Tibial nerve (tissue), 4 donors: ENCODE results near the gene CNN1. TPM values are rescaled to one million over a fixed set of nuclear protein-coding genes. Genes with fewer than 3 reads are reported as not detected.

ENCODE experiments used
- DNase-seq, 2 donors: peaks; one replicate each; pipeline ENCODE4 v3.0.0-alpha.2; 2019; ENCODE audit warnings: low spot score in 2 of 2
- H3K27ac ChIP-seq, 4 donors: fragments of 200-600 bp; sonication (generic) in 3 of 4; one replicate each; pipeline ENCODE4 v1.5.1; 2017 to 2019; ENCODE audit warnings: mild to moderate bottlenecking in 1 of 4
- H3K27me3 ChIP-seq, 2 donors: fragments of 200-600 bp; sonication (generic) in 1 of 2; one replicate each; pipeline versions ENCODE4 v1.5.1 to v1.6.0; 2017 to 2019
- H3K36me3 ChIP-seq, 3 donors: fragments of 200-600 bp; sonication (generic); one replicate each; pipeline ENCODE4 v1.5.1; 2018 to 2019
- H3K4me1 ChIP-seq, 4 donors: fragments of 200-600 bp; sonication (generic) in 3 of 4; one replicate each; pipeline ENCODE4 v1.5.1; 2017 to 2019
- H3K4me3 ChIP-seq, 4 donors: fragments of 200-600 bp; sonication (generic) in 3 of 4; one replicate each; pipeline ENCODE4 v1.5.1; 2017 to 2019; ENCODE audit warnings: mild to moderate bottlenecking in 1 of 4, moderate library complexity in 1 of 4
- H3K9me3 ChIP-seq, 4 donors: fragments of 200-600 bp; sonication (generic) in 3 of 4; one replicate each; pipeline ENCODE4 v1.5.1; 2017 to 2019
- EP300 ChIP-seq, 2 donors: sonication (generic); formaldehyde crosslinking; IDR thresholded peaks; one replicate each; pipeline ENCODE4 v1.6.1; 2017; ENCODE audit warnings: antibody characterized with exemption in 2 of 2, mild to moderate bottlenecking in 1 of 2
- POLR2A ChIP-seq, 2 donors: fragments of 450-650 bp; IDR thresholded peaks; one replicate each; pipeline ENCODE4 v1.6.1; 2017; ENCODE audit warnings: antibody characterized with exemption in 2 of 2, mild to moderate bottlenecking in 2 of 2, moderate library complexity in 2 of 2
- WGBS, 2 donors: methylation state at CpG; one replicate each; pipeline ENCODE4 v1.1.5; 2018; 5-methylcytosine and 5-hydroxymethylcytosine counted together
- total RNA-seq, 4 donors: library from RNA; depleted of rRNA; stranded (reverse); fragments of >200 nt; gene quantifications; one replicate each; pipeline ENCODE4 v1.1.0, GENCODE V29; 2016
- TF ChIP-seq, protein P1 (sequence below), 5 experiments: fragments of 200-600 bp in 3 of 5; fragments of 450-650 bp in 2 of 5; sonication (generic) in 3 of 5; IDR thresholded peaks; one replicate each; pipeline ENCODE4 v1.5.1; 2016 to 2019; ENCODE audit warnings: antibody characterized with exemption in 5 of 5, mild to moderate bottlenecking in 3 of 5, moderate library complexity in 2 of 5

Gene CNN1
- total RNA-seq, 4 donors from 2014 or later = 21.3 to 43.3 (median 27.3) TPM

DNA sequence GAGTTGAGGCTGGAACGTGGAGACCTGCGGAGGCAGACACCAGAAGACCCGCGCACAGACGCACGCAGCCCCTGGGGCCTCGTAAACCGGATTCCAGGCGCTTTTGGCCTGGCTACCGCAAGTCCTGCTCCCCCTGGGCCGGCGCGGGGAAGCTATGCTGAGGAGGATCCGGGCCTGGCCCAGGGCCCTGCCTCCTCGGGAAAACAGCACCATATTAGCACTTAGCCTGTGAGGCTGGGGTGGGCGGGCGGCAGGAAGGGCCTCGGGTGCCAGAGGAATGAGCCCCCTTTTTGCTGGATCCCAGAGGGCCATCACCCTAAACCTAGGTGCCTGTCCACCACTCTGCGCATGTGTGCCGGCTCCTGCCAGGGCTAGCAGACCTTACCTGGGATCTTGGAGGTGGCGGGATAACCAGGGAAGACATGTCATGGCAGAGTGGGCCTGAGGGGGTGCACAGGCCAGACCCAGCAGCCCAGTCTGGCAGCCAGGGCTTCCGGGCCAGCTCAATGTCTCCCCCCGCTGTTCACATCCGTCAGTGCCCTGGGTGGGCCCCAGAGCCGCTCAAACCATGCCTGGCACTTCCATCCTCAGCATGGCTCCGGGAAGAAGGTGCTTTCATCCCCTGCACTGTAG, 13.1 kb downstream of the CNN1 start:
- no peak overlapping the region for H3K4me3 ChIP-seq
- no peaks in the 10 kb centered on the region for H3K9me3 ChIP-seq
- no peaks in the 10 kb centered on the region for H3K27me3 ChIP-seq
- WGBS, 2 donors = 58 to 81% methylated on average over 23 to 25 of the region's 26 CpGs
- no peak for DNase-seq
- H3K36me3 ChIP-seq = peaks cover 0 to 71% (median 10%) of the 10 kb centered on the region in 3 donors
- H3K27ac ChIP-seq = peak overlapping the region in 3 of 4 donors; percentile 25 to 66 (median 34)
- peaks cover 0 to 16% (median 0%) of the 10 kb centered on the region in 4 donors for H3K4me1 ChIP-seq
- TF ChIP-seq, protein P1, sequence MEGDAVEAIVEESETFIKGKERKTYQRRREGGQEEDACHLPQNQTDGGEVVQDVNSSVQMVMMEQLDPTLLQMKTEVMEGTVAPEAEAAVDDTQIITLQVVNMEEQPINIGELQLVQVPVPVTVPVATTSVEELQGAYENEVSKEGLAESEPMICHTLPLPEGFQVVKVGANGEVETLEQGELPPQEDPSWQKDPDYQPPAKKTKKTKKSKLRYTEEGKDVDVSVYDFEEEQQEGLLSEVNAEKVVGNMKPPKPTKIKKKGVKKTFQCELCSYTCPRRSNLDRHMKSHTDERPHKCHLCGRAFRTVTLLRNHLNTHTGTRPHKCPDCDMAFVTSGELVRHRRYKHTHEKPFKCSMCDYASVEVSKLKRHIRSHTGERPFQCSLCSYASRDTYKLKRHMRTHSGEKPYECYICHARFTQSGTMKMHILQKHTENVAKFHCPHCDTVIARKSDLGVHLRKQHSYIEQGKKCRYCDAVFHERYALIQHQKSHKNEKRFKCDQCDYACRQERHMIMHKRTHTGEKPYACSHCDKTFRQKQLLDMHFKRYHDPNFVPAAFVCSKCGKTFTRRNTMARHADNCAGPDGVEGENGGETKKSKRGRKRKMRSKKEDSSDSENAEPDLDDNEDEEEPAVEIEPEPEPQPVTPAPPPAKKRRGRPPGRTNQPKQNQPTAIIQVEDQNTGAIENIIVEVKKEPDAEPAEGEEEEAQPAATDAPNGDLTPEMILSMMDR (IDR thresholded peaks at IDR 0.05) = no peak
- no peak for TF ChIP-seq POLR2A (IDR thresholded peaks at IDR 0.05)

DNA sequence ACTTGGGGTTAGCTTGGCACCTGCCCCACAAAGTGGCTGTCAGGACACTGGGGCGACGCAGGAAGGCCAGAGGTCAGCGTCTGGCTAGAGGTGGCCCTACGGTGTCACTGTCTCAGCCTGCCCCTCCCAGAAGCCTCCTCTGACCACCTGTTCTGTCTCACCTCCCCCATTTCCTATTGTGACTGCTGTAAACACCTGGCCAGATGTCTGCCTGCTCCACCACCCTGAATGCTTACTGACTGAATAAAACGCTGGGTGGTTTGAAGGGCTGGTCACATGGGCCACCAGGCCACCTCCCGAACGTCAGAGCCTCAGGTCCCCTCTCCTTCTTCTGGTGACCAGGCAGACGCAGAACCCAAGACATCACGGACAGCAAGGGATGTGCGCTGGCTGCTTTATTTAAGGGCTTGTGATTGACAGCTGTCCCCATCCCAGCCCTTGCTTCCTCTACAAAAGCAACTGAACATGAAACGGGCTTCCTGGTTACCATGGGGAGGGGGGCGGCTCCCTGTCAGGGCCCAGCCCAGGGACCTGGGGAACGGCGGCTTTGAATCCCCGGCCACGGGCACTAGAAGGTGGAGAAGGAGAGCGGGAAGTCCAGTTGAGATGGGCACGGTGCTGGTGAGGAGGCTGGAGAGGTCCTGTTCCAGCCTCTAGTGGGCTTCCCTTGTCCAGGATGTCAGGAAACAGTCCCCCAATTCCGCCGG, 14.2 kb downstream of the CNN1 start:
- H3K36me3 ChIP-seq = peaks cover 0 to 71% (median 10%) of the 10 kb centered on the region in 3 donors
- DNase-seq = no peak
- no peak for TF ChIP-seq POLR2A (IDR thresholded peaks at IDR 0.05)
- TF ChIP-seq, protein P1 (IDR thresholded peaks at IDR 0.05) = no peak
- no peak for TF ChIP-seq EP300 (IDR thresholded peaks at IDR 0.05)
- 73% methylated on average over 16 to 17 of the region's 20 CpGs for whole genome bisulfite sequencing, 2 donors
- H3K27ac ChIP-seq = peak overlapping the region in 2 of 4 donors; percentile 25 to 26
- H3K27me3 ChIP-seq = no peaks in the 10 kb centered on the region
- H3K9me3 ChIP-seq = no peaks in the 10 kb centered on the region
- H3K4me3 ChIP-seq = no peak overlapping the region
- H3K4me1 ChIP-seq = peaks cover 0 to 26% (median 2%) of the 10 kb centered on the region in 4 donors

- WGBS, 2 donors = 90 to 93% methylated on average over 12 of the region's 12 CpGs
- no peak overlapping the region for H3K4me3 ChIP-seq
- peaks cover 0 to 36% (median 8%) of the 10 kb centered on the region in 4 donors for H3K4me1 ChIP-seq
- no peak for DNase-seq
- peak overlapping the region in 1 of 4 donors; percentile 56 for H3K27ac ChIP-seq
- H3K36me3 ChIP-seq = peaks cover 0 to 66% (median 10%) of the 10 kb centered on the region in 3 donors
- no peaks in the 10 kb centered on the region for H3K27me3 ChIP-seq
- TF ChIP-seq POLR2A (IDR thresholded peaks at IDR 0.05) = no peak
- no peaks in the 10 kb centered on the region for H3K9me3 ChIP-seq
Observed at GRCh38 chr19:11554160-11554559, 15.5 kb downstream of the CNN1 start.

DNA sequence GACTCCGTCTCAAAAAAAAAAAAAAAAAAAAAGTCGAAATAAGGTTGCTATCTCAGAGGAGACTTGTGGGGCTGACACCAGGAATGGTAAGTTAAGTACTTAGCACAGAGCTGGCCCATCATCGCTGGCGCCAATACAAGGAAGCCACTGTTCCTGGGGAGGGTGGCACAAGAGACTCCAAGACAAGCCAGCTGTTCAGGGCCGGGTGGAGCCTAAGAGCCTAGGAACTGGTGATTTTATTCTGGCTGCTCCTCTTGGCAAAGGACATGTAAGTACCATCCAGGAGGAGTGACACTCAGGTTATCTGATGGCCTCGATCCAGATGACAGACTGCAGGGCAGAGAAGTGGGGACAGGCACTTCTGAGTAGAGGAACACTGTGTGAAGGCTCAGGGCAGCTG, 16.6 kb downstream of the CNN1 start:
- no peaks in the 10 kb centered on the region for H3K9me3 ChIP-seq
- H3K27me3 ChIP-seq = no peaks in the 10 kb centered on the region
- no peak overlapping the region for H3K4me3 ChIP-seq
- no peak for DNase-seq
- H3K27ac ChIP-seq = no peak overlapping the region
- peaks cover 0 to 44% (median 13%) of the 10 kb centered on the region in 4 donors for H3K4me1 ChIP-seq
- H3K36me3 ChIP-seq = peaks cover 0 to 58% (median 10%) of the 10 kb centered on the region in 3 donors
- WGBS, 2 donors = 66 to 74% methylated on average over 6 of the region's 6 CpGs
- TF ChIP-seq EP300 (IDR thresholded peaks at IDR 0.05) (no peak), POLR2A (IDR thresholded peaks at IDR 0.05) (no peak)
- TF ChIP-seq, protein P1 (IDR thresholded peaks at IDR 0.05) = no peak

DNA sequence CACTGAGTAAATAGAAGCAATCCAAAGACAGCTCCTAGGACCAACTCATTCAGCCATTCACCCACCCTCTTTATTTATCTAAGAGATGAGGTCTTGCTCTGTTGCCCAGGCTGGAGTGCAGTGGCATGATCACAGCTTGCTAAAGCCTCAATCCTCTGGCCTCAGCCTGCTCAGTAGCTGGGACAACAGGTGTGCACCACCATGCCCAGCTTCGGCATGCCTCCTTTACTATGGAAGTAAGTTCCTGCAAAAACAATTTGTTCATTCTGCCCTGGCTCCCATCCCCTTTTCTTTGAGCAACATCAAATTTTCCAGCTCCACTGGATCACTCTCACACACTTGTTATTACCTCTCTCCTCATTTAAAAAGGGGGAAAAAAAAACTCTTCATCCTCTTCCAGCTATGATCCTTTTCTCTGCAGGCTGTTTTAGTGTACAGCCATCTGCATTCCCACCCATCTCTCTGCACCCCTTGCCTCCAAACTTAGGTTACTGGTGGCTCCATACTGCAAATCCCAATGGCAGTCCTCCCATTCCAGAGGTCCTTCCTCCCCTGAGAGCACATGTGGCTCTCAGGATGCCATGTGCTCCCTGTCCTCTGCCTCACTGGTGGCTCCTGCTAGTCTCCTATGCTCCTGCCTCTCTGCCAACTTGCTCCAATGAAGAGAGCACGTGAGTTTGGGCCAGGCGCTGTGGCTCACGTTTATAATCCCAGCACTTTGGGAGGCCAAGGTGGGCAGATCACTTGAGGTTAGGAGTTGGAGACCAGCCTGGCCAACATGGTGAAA, 18.2 kb downstream of the CNN1 start:
- TF ChIP-seq EP300 (IDR thresholded peaks at IDR 0.05) = no peak
- TF ChIP-seq, protein P1 (IDR thresholded peaks at IDR 0.05) = no peak
- no peak for TF ChIP-seq POLR2A (IDR thresholded peaks at IDR 0.05)
- H3K4me3 ChIP-seq = no peak overlapping the region
- no peaks in the 10 kb centered on the region for H3K9me3 ChIP-seq
- H3K27ac ChIP-seq = no peak overlapping the region
- no peaks in the 10 kb centered on the region for H3K27me3 ChIP-seq
- 74 to 77% methylated on average over 4 of the region's 4 CpGs for WGBS, 2 donors
- no peak for DNase-seq
- peaks cover 0 to 51% (median 10%) of the 10 kb centered on the region in 3 donors for H3K36me3 ChIP-seq
- peaks cover 0 to 47% (median 17%) of the 10 kb centered on the region in 4 donors for H3K4me1 ChIP-seq
